Activated CD4-positive, alpha-beta T cell treated with anti-CD3 and anti-CD28 coated beads, Interleukin-2, Interleukin-6, amounts not matched to agents 100 ng/mL and 50 ng/mL, durations not matched to agents 16 hours and 8 hours (primary cell): Measurements from ENCODE around the gene SYNC.
"Not testable (repeated sequence)": the region's sequence is repeated elsewhere in the genome, so short reads cannot be mapped to it uniquely, and the experiment has no call there.

Experiments
- DNase-seq: peaks from one replicate; pipeline ENCODE4 v3.0.0-alpha.2; 2020

SYNC gene

GRCh38 chr1:32724678-32725614 lies 22.4 kb upstream of the SYNC start:
- peak; percentile 61 for DNase-seq

- DNase-seq = no peak
Measured at GRCh38 chr1:32719681-32720275, 17.2 kb upstream of the SYNC start.

- DNase-seq = no peak
Measured at GRCh38 chr1:32718527-32718926, 16.0 kb upstream of the SYNC start.

- no peak for DNase-seq
Measured at GRCh38 chr1:32718036-32718435, 15.5 kb upstream of the SYNC start.

GRCh38 chr1:32717503-32717902 lies 14.9 kb upstream of the SYNC start:
- no peak for DNase-seq

GRCh38 chr1:32716312-32717148 lies 14.0 kb upstream of the SYNC start:
- peak; percentile 63 for DNase-seq

- DNase-seq = no peak
Measured at GRCh38 chr1:32715901-32716311, 13.3 kb upstream of the SYNC start.

- no peak for DNase-seq
Measured at GRCh38 chr1:32714277-32714676, 11.7 kb upstream of the SYNC start.

- DNase-seq = no peak
Measured at GRCh38 chr1:32713081-32713480, 10.5 kb upstream of the SYNC start.

- not testable (repeated sequence) for DNase-seq
Measured at GRCh38 chr1:32711221-32711620, 8.7 kb upstream of the SYNC start.

- no peak for DNase-seq
Measured at GRCh38 chr1:32709476-32709875, 6.9 kb upstream of the SYNC start.

- no peak for DNase-seq
Measured at GRCh38 chr1:32709075-32709474, 6.5 kb upstream of the SYNC start.

- no peak for DNase-seq
Measured at GRCh38 chr1:32706491-32706890, 3.9 kb upstream of the SYNC start.

- DNase-seq = no peak
Measured at GRCh38 chr1:32705516-32705915, 2.9 kb upstream of the SYNC start.

GRCh38 chr1:32703479-32704291 lies 1.1 kb upstream of the SYNC start:
- no peak for DNase-seq

- no peak for DNase-seq
Measured at GRCh38 chr1:32701951-32702598, 495 bp downstream of the SYNC start.

GRCh38 chr1:32701421-32701911 lies 1.1 kb downstream of the SYNC start:
- DNase-seq = no peak

GRCh38 chr1:32696996-32697395 lies 5.6 kb downstream of the SYNC start:
- not testable (repeated sequence) for DNase-seq

- DNase-seq = no peak
Measured at GRCh38 chr1:32696041-32696440, 6.5 kb downstream of the SYNC start.

GRCh38 chr1:32695098-32695904 lies 7.3 kb downstream of the SYNC start:
- DNase-seq = no peak
